GM18520 (cell line): ENCODE data around the gene FBRSL1.

Experiments
- ATAC-seq: cut with Tn5 transposase; IDR thresholded peaks from one replicate; pipeline ENCODE4 v1.9.1; 2021; ENCODE audit not compliant: unreplicated experiment

Gene FBRSL1

DNA sequence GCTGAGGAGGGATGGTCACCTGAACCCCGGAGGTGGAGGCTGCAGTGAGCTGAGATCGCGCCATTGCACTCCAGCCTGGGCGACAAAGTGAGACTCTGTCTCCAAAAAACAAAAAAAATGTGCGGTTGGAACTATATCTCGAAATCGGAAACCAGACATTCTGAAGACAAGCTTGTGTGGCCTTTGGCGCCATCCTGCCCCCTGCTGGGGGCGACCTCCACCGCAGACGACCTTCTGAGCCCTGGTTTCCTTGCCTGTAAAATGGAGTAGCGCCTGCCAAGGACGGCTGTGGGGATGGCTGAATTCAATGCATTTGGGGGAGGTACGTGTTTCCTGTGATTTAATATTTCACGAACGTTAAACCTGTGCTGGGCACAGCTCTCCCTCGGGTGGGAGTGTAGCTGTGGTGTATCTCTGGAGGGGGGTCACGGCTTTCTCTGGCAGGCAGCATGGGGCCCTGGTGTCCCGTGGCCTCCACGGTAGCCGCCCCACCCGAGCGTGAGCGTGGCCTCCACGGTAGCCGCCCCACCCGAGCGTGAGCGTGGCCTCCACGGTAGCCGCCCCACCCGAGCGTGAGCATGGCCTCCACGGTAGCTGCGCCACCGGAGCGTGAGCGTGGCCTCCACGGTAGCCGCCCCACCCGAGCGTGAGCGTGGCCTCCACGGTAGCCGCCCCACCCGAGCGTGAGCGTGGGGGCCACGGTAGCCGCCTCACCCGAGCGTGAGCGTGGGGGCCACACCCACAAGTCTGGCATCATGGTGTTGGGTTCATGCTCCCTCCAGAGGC lies 65.1 kb downstream of the FBRSL1 start:
- ATAC-seq: no peak

- no peak for ATAC-seq
Observed at GRCh38 chr12:132555686-132556085, 65.7 kb downstream of the FBRSL1 start.

DNA sequence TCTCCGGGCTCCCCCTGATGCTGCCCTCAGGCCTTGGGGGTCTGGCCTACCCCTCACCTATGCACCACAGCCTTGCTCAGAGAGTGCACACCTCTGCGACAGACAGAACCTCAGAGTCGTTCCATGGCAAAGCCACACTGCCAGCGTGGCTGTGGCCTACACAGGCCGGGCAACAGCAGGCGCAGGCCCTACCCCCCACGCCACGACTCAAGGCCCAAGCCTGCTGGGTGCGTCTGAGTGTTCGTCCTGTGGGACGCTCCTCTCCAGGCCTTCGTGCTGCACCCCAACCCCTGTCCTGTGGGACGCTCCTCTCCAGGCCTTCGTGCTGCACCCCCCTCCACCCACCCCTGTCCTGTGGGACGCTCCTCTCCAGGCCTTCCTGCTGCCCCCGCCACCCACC lies 66.3 kb downstream of the FBRSL1 start:
- no peak for ATAC-seq

- no peak for ATAC-seq
Observed at GRCh38 chr12:132556801-132557200, 66.8 kb downstream of the FBRSL1 start.

- no peak for ATAC-seq
Observed at GRCh38 chr12:132557291-132558015, 67.5 kb downstream of the FBRSL1 start.

GRCh38 chr12:132558042-132558856 lies 68.3 kb downstream of the FBRSL1 start:
- ATAC-seq: no peak

GRCh38 chr12:132558861-132559623 lies 69.1 kb downstream of the FBRSL1 start:
- no peak for ATAC-seq

GRCh38 chr12:132559652-132560363 lies 69.9 kb downstream of the FBRSL1 start:
- no peak for ATAC-seq

GRCh38 chr12:132560364-132560613 lies 70.3 kb downstream of the FBRSL1 start:
- ATAC-seq: no peak

DNA sequence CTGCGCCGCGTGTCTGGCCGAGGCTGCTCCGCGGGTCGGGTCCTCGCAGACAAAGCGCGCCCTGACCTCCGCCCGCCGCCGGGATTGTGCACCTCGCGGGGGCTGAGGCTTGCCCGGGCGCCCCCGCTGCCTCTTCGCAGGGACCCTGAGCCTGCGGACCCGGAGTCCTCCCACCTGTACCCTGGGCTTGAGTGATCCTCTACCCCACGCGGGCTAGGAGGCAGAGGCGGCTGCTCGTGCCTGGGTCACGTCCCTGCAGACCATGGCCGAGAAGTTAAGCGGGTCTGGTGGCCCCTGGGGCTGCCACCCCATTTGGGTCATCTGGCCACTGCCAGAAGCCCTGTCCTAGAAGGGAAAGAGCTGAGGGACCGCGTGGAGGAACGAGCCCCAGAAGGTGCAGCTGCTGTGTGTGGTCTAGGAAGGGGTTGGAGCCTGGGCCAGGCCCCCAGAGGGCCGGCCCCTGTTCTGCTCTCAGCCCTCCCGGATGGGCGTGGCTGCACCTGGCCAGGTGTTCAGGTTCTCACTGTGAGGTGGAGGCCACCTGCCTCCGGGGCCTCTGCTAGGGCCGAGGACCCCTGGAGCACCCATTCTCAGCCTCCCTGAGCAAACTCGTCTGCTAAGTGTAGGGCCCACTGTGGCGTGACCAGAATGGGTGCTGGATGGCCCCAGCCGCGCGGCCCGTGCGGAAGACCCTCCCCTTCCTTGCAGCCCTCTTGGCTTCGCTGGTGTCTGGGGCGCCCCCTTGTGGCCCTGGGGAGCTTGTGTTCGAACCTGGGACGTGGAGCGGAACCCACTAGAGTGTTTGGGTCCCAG lies 70.9 kb downstream of the FBRSL1 start:
- no peak for ATAC-seq
